ENCODE measurements around the gene ZNF678.
"Not testable (repeated sequence)": the region's sequence is repeated elsewhere in the genome, so short reads cannot be mapped to it uniquely, and the experiment has no call there.

Gene ZNF678

GRCh38 chr1:227709451-227709850, 146.1 kb downstream of the ZNF678 start:
- Histone ChIP-seq H3K36me3 (ENCODE audit: insufficient read depth, low read length) (no peaks in the 10 kb centered on the region), H3K9ac (ENCODE audit: insufficient read length) (no peak overlapping the region), H3K9me3 (ENCODE audit: low read depth, low read length) (no peaks in the 10 kb centered on the region), H3K4me3 (no peak overlapping the region), H3K27ac (no peak overlapping the region)
- no peak for DNase-seq (ENCODE audit: low read depth, low spot score)
- TF ChIP-seq EZH2 (IDR thresholded peaks at IDR 0.05) (no peak), POLR2AphosphoS5 (IDR thresholded peaks at IDR 0.05; ENCODE audit: borderline replicate concordance, low read depth, low read length) (no peak), FOXP2 (optimal IDR thresholded peaks at IDR 0.05; ENCODE audit: control extremely low read depth, extremely low read length, insufficient read depth) (no peak)

- not testable (repeated sequence) for H3K27ac ChIP-seq; H3K4me3 ChIP-seq; H3K36me3 ChIP-seq (ENCODE audit: insufficient read depth, low read length); DNase-seq (ENCODE audit: low read depth, low spot score); H3K9me3 ChIP-seq (ENCODE audit: low read depth, low read length); H3K9ac ChIP-seq (ENCODE audit: insufficient read length)
Observed at GRCh38 chr1:227710474-227710873, 147.1 kb downstream of the ZNF678 start.

DNA sequence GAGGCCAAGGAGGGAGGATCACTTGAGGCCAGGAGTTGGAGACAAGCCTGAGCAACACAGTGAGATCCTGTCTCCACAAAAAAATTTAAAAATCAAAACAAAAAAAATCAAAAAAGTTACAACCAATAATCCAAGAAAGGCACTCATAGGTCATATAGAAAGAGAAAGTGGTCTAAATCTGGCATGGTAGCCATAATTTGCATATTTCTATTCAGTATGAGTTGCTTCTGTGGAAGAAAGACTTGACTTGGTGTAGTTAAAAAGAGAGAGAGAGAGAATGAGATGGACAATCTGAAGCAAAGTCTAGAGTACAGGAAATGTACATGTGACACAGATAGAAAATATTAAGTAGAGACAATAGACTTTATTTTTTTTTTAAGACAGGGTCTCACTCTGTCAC, 149.3 kb downstream of the ZNF678 start:
- Histone ChIP-seq H3K27ac (no peak overlapping the region), H3K36me3 (ENCODE audit: insufficient read depth, low read length) (no peaks in the 10 kb centered on the region), H3K4me3 (no peak overlapping the region), H3K9ac (ENCODE audit: insufficient read length) (no peak overlapping the region), H3K9me3 (ENCODE audit: low read depth, low read length) (no peaks in the 10 kb centered on the region)
- TF ChIP-seq EZH2 (IDR thresholded peaks at IDR 0.05), result no peak
- TF ChIP-seq POLR2AphosphoS5 (IDR thresholded peaks at IDR 0.05; ENCODE audit: borderline replicate concordance, low read depth, low read length), result no peak
- no peak for TF ChIP-seq FOXP2 (optimal IDR thresholded peaks at IDR 0.05; ENCODE audit: control extremely low read depth, extremely low read length, insufficient read depth)
- no peak for DNase-seq (ENCODE audit: low read depth, low spot score)

DNA sequence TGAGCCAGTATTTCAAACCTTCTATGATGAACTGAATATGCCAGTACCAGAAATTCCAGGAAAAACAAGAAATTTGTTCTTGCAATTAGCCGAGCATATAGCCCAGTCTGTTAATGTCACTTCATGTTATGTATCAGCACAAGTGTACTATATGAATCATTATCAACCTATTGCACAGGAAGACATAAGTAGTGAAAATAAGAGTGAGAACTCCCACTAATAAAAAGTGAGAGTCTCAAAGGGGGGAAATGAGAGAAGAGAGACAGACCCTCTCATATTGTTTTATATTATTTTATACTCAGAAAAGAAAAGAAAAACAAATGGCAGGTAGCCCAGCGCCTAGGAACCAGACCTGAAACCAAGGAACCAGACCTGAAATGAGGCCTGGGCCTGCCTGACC, 155.6 kb downstream of the ZNF678 start:
- no peak overlapping the region for H3K4me3 ChIP-seq
- no peaks in the 10 kb centered on the region for H3K36me3 ChIP-seq (ENCODE audit: insufficient read depth, low read length)
- H3K9me3 ChIP-seq (ENCODE audit: low read depth, low read length), result no peaks in the 10 kb centered on the region
- DNase-seq (ENCODE audit: low read depth, low spot score), result no peak
- H3K27ac ChIP-seq, result no peak overlapping the region
- H3K9ac ChIP-seq (ENCODE audit: insufficient read length), result no peak overlapping the region
- no peak for TF ChIP-seq FOXP2 (optimal IDR thresholded peaks at IDR 0.05; ENCODE audit: control extremely low read depth, extremely low read length, insufficient read depth)

- H3K36me3 ChIP-seq (ENCODE audit: insufficient read depth, low read length), result no peaks in the 10 kb centered on the region
- no peak for TF ChIP-seq POLR2AphosphoS5 (IDR thresholded peaks at IDR 0.05; ENCODE audit: borderline replicate concordance, low read depth, low read length)
- no peak for TF ChIP-seq FOXP2 (optimal IDR thresholded peaks at IDR 0.05; ENCODE audit: control extremely low read depth, extremely low read length, insufficient read depth)
- no peak for TF ChIP-seq EZH2 (IDR thresholded peaks at IDR 0.05)
- H3K4me3 ChIP-seq, result no peak overlapping the region
- DNase-seq (ENCODE audit: low read depth, low spot score), result no peak
- no peak overlapping the region for H3K9ac ChIP-seq (ENCODE audit: insufficient read length)
- H3K9me3 ChIP-seq (ENCODE audit: low read depth, low read length), result no peaks in the 10 kb centered on the region
- no peak overlapping the region for H3K27ac ChIP-seq
Observed at GRCh38 chr1:227723474-227723873, 160.1 kb downstream of the ZNF678 start.

GRCh38 chr1:227725046-227725445, 161.7 kb downstream of the ZNF678 start:
- H3K27ac ChIP-seq, result no peak overlapping the region
- TF ChIP-seq FOXP2 (optimal IDR thresholded peaks at IDR 0.05; ENCODE audit: control extremely low read depth, extremely low read length, insufficient read depth) (no peak), EZH2 (IDR thresholded peaks at IDR 0.05) (no peak), POLR2AphosphoS5 (IDR thresholded peaks at IDR 0.05; ENCODE audit: borderline replicate concordance, low read depth, low read length) (no peak)
- H3K4me3 ChIP-seq, result no peak overlapping the region
- H3K36me3 ChIP-seq (ENCODE audit: insufficient read depth, low read length), result no peaks in the 10 kb centered on the region
- H3K9me3 ChIP-seq (ENCODE audit: low read depth, low read length), result no peaks in the 10 kb centered on the region
- no peak overlapping the region for H3K9ac ChIP-seq (ENCODE audit: insufficient read length)
- DNase-seq (ENCODE audit: low read depth, low spot score), result no peak

GRCh38 chr1:227726318-227726717, 163.0 kb downstream of the ZNF678 start:
- DNase-seq (ENCODE audit: low read depth, low spot score), result no peak
- H3K4me3 ChIP-seq, result no peak overlapping the region
- no peak overlapping the region for H3K27ac ChIP-seq
- H3K9me3 ChIP-seq (ENCODE audit: low read depth, low read length), result no peaks in the 10 kb centered on the region
- no peaks in the 10 kb centered on the region for H3K36me3 ChIP-seq (ENCODE audit: insufficient read depth, low read length)
- no peak overlapping the region for H3K9ac ChIP-seq (ENCODE audit: insufficient read length)
- TF ChIP-seq POLR2AphosphoS5 (IDR thresholded peaks at IDR 0.05; ENCODE audit: borderline replicate concordance, low read depth, low read length), result no peak
- TF ChIP-seq FOXP2 (optimal IDR thresholded peaks at IDR 0.05; ENCODE audit: control extremely low read depth, extremely low read length, insufficient read depth), result no peak
- no peak for TF ChIP-seq EZH2 (IDR thresholded peaks at IDR 0.05)

All from SK-N-MC (cell line).